ENCODE results near the gene CACNB4. TPM values are rescaled to one million over a fixed set of nuclear protein-coding genes. Genes with fewer than 3 reads are reported as not detected.
"Not testable (repeated sequence)": the region's sequence is repeated elsewhere in the genome, so short reads cannot be mapped to it uniquely, and the experiment has no call there.

CACNB4 gene
- total RNA-seq, 2 experiments from 2014 or later, result 0.14 to 0.20 TPM

GRCh38 chr2:151799886-151800292 is 299.0 kb downstream of the CACNB4 start:
- Histone ChIP-seq H3K4me3 (ENCODE audit: low read length) (no peak overlapping the region), H3K27me3 (ENCODE audit: control insufficient read depth in 1 of 2, insufficient read depth in 2 of 2, low read length in 2 of 2) (no peaks in the 10 kb centered on the region), H3K9me3 (ENCODE audit: control insufficient read depth in 1 of 2, insufficient read depth in 1 of 2, low read length in 2 of 2) (no peaks in the 10 kb centered on the region), H3K4me1 (ENCODE audit: insufficient read depth, low read length) (no peaks in the 10 kb centered on the region), H3K27ac (ENCODE audit: low read depth in 1 of 2, low read length in 2 of 2) (no peak overlapping the region), H3K36me3 (ENCODE audit: insufficient read depth, low read length) (peaks cover 7% of the 10 kb centered on the region)
- ChIA-PET POLR2A (no interaction called here), CTCF (no interaction called here)
- DNase-seq, result no peak
- Mint-ChIP-seq H3K4me1 (ENCODE audit: low read depth) (peaks cover 3% of the 10 kb centered on the region), H3K9me3 (no peaks in the 10 kb centered on the region), H3K4me3 (no peak overlapping the region), H3K27ac (no peak overlapping the region), H3K27me3 (no peaks in the 10 kb centered on the region), H3K36me3 (ENCODE audit: low read depth) (peaks cover 61% of the 10 kb centered on the region)
- no peak for ATAC-seq (ENCODE audit: poor library complexity)
- no peak for TF ChIP-seq CTCF (IDR thresholded peaks at IDR 0.05)
- intact Hi-C loops (cut with DNase I, micrococcal nuclease), result loop anchor here (10.0 kb wide), 1 partner anchor 185 kb away; no protein-coding TSS in a partner anchor

GRCh38 chr2:151796774-151797173 is 302.1 kb downstream of the CACNB4 start:
- no peak overlapping the region for H3K27ac ChIP-seq (ENCODE audit: low read depth in 1 of 2, low read length in 2 of 2)
- intact Hi-C loops (cut with DNase I, micrococcal nuclease), result no loop called here
- H3K4me3 Mint-ChIP-seq, result no peak overlapping the region
- no peak overlapping the region for H3K27ac Mint-ChIP-seq
- H3K4me1 ChIP-seq (ENCODE audit: insufficient read depth, low read length), result no peaks in the 10 kb centered on the region
- no peaks in the 10 kb centered on the region for H3K4me1 Mint-ChIP-seq (ENCODE audit: low read depth)
- no peak for DNase-seq
- ATAC-seq (ENCODE audit: poor library complexity), result no peak
- no peaks in the 10 kb centered on the region for H3K27me3 ChIP-seq (ENCODE audit: control insufficient read depth in 1 of 2, insufficient read depth in 2 of 2, low read length in 2 of 2)
- H3K27me3 Mint-ChIP-seq, result no peaks in the 10 kb centered on the region
- H3K36me3 Mint-ChIP-seq (ENCODE audit: low read depth), result peaks cover 50% of the 10 kb centered on the region
- CTCF ChIA-PET, result no interaction called here
- peaks cover 3% of the 10 kb centered on the region for H3K36me3 ChIP-seq (ENCODE audit: insufficient read depth, low read length)
- TF ChIP-seq CTCF (IDR thresholded peaks at IDR 0.05), result no peak
- no peak overlapping the region for H3K4me3 ChIP-seq (ENCODE audit: low read length)
- POLR2A ChIA-PET, result no interaction called here
- peaks cover 0 to 3% of the 10 kb centered on the region in 2 experiments for H3K9me3 ChIP-seq (ENCODE audit: control insufficient read depth in 1 of 2, insufficient read depth in 1 of 2, low read length in 2 of 2)
- no peaks in the 10 kb centered on the region for H3K9me3 Mint-ChIP-seq

GRCh38 chr2:151795646-151796240 is 303.1 kb downstream of the CACNB4 start:
- Mint-ChIP-seq H3K9me3 (no peaks in the 10 kb centered on the region), H3K4me1 (ENCODE audit: low read depth) (no peaks in the 10 kb centered on the region), H3K27ac (no peak overlapping the region), H3K4me3 (no peak overlapping the region), H3K36me3 (ENCODE audit: low read depth) (peaks cover 45% of the 10 kb centered on the region), H3K27me3 (no peaks in the 10 kb centered on the region)
- ChIA-PET POLR2A (no interaction called here), CTCF (no interaction called here)
- ATAC-seq (ENCODE audit: poor library complexity) (no peak), DNase-seq (no peak)
- Histone ChIP-seq H3K27ac (ENCODE audit: low read depth in 1 of 2, low read length in 2 of 2) (no peak overlapping the region), H3K27me3 (ENCODE audit: control insufficient read depth in 1 of 2, insufficient read depth in 2 of 2, low read length in 2 of 2) (no peaks in the 10 kb centered on the region), H3K4me3 (ENCODE audit: low read length) (no peak overlapping the region), H3K36me3 (ENCODE audit: insufficient read depth, low read length) (peaks cover 3% of the 10 kb centered on the region), H3K4me1 (ENCODE audit: insufficient read depth, low read length) (no peaks in the 10 kb centered on the region), H3K9me3 (ENCODE audit: control insufficient read depth in 1 of 2, insufficient read depth in 1 of 2, low read length in 2 of 2) (peaks cover 0 to 4% of the 10 kb centered on the region in 2 experiments)
- intact Hi-C loops (cut with DNase I, micrococcal nuclease), result no loop called here
- TF ChIP-seq CTCF (IDR thresholded peaks at IDR 0.05), result no peak

GRCh38 chr2:151794422-151794821 is 304.4 kb downstream of the CACNB4 start:
- ATAC-seq (ENCODE audit: poor library complexity); CTCF ChIA-PET; H3K4me3 Mint-ChIP-seq; H3K27ac Mint-ChIP-seq; POLR2A ChIA-PET; H3K4me1 Mint-ChIP-seq (ENCODE audit: low read depth); H3K4me3 ChIP-seq (ENCODE audit: low read length); H3K27me3 ChIP-seq (ENCODE audit: control insufficient read depth in 1 of 2, insufficient read depth in 2 of 2, low read length in 2 of 2); H3K27ac ChIP-seq (ENCODE audit: low read depth in 1 of 2, low read length in 2 of 2); H3K4me1 ChIP-seq (ENCODE audit: insufficient read depth, low read length); H3K36me3 ChIP-seq (ENCODE audit: insufficient read depth, low read length); H3K9me3 Mint-ChIP-seq; H3K27me3 Mint-ChIP-seq; DNase-seq; H3K9me3 ChIP-seq (ENCODE audit: control insufficient read depth in 1 of 2, insufficient read depth in 1 of 2, low read length in 2 of 2); intact Hi-C loops (cut with DNase I, micrococcal nuclease): not testable (repeated sequence)
- H3K36me3 Mint-ChIP-seq (ENCODE audit: low read depth), result peaks cover 45% of the 10 kb centered on the region

Data from CD4-positive, alpha-beta T cell (primary cell).